HCT116 (cell line): Measurements from ENCODE around the gene EMSY. TPM values are rescaled to one million over a fixed set of nuclear protein-coding genes. Genes with fewer than 3 reads are reported as not detected.

Experiments
- ATAC-seq: fragments of 200-7000 bp; cut with Tn5 transposase; 2 replicates; pipeline ENCODE4 v1.9.1; 2020; ENCODE audit warnings: mild to moderate bottlenecking, moderate library complexity
- BruUV-seq: library from RNA; stranded (reverse); fragments of 400-500 nt; replicated peaks from 2 replicates; lab custom pipeline; 2021; lab: Mats Ljungman, UMichigan
- CTCF ChIA-PET: fragments of 300-600 bp; sonication (Branson Sonifier 250); formaldehyde crosslinking; loops from one replicate; lab custom pipeline; 2021; ENCODE audit warnings: antibody characterized with exemption; lab: Charles Lee
- POLR2A ChIA-PET: fragments of 300-600, 350-600 bp; sonication (Branson Sonifier 250); formaldehyde crosslinking; loops from one replicate; lab custom pipeline; 2021; ENCODE audit warnings: antibody characterized with exemption; lab: Charles Lee
- RAD21 ChIA-PET, 2 experiments: fragments of 300-600 bp; sonication (Branson Sonifier 250); formaldehyde crosslinking; loops; one replicate each; lab custom pipeline; 2023; ENCODE audit warnings: low total read pairs in 2 of 2; ENCODE audit not compliant: uncharacterized antibody in 2 of 2, unreplicated experiment in 2 of 2, low non-redundant PET in 1 of 2; lab: Charles Lee
- DNase-seq: peaks from one replicate; pipeline ENCODE4 v3.0.0-alpha.2; 2010; ENCODE audit warnings: low read depth, low spot score
- H2AFZ ChIP-seq: fragments of 200-600 bp; shearing (Covaris generic), sonication (generic); 2 replicates; pipeline ENCODE4 v1.6.1; 2017; ENCODE audit warnings: low read depth, mixed run types, mixed read lengths, antibody characterized with exemption, low read length; ENCODE audit not compliant: poor library complexity, severe bottlenecking
- H3K27ac ChIP-seq: 2 replicates; pipeline ENCODE4 v1.5.1; 2012; ENCODE audit warnings: low read depth, low read length
- H3K27me3 ChIP-seq: fragments of 200-600 bp; sonication (generic); 2 replicates; pipeline ENCODE4 v1.6.1; 2016; ENCODE audit warnings: mixed run types, low read length, mixed read lengths; ENCODE audit not compliant: insufficient read depth
- H3K36me3 ChIP-seq, 2 experiments: fragments of 200-500 bp in 1 of 2; fragments of 200-600 bp in 1 of 2; sonication (Bioruptor generic) in 1 of 2; sonication (generic) in 1 of 2; 2 replicates each; pipeline versions ENCODE4 v1.5.1 to v1.6.1; 2014 to 2016; ENCODE audit warnings: low read length in 2 of 2, inconsistent platforms in 1 of 2, mixed read lengths in 1 of 2, mixed run types in 1 of 2; ENCODE audit not compliant: insufficient read depth in 2 of 2, control insufficient read depth in 1 of 2
- H3K4me1 ChIP-seq, 2 experiments: fragments of 200-600 bp in 1 of 2; sonication (generic) in 1 of 2; 2 replicates each; pipeline versions ENCODE4 v1.5.1 to v1.6.1; 2012 to 2017; ENCODE audit warnings: low read length in 2 of 2, inconsistent platforms in 1 of 2, mild to moderate bottlenecking in 1 of 2, mixed read lengths in 1 of 2, mixed run types in 1 of 2, moderate library complexity in 1 of 2; ENCODE audit not compliant: insufficient read depth in 2 of 2, control insufficient read depth in 1 of 2
- H3K4me2 ChIP-seq: fragments of 200-600 bp; sonication (generic); 2 replicates; pipeline ENCODE4 v1.6.1; 2017; ENCODE audit warnings: mixed run types, low read length, mixed read lengths
- H3K4me3 ChIP-seq, 2 experiments: fragments of 200-600 bp in 1 of 2; sonication (generic) in 1 of 2; replicated peaks in 1 of 2; 2 replicates each; pipeline ENCODE4 v1.5.1; 2011 to 2016; ENCODE audit warnings: low read length in 2 of 2, control low read depth in 1 of 2, low read depth in 1 of 2, mild to moderate bottlenecking in 1 of 2, mixed read lengths in 1 of 2, mixed run types in 1 of 2
- H3K79me2 ChIP-seq: fragments of 200-600 bp; sonication (generic); 2 replicates; pipeline ENCODE4 v1.6.1; 2017; ENCODE audit warnings: mild to moderate bottlenecking, mixed run types, low read length, moderate library complexity, mixed read lengths; ENCODE audit not compliant: insufficient read depth
- H3K9ac ChIP-seq: fragments of 200-600 bp; sonication (generic); 2 replicates; pipeline ENCODE4 v1.6.1; 2016; ENCODE audit warnings: low read length, mixed read lengths
- H3K9me2 ChIP-seq: fragments of 200-600 bp; sonication (generic), shearing (Covaris generic); 2 replicates; pipeline ENCODE4 v1.6.1; 2017; ENCODE audit warnings: mixed run types, mild to moderate bottlenecking, moderate library complexity; ENCODE audit not compliant: insufficient read depth
- H3K9me3 ChIP-seq, 2 experiments: fragments of 200-500 bp in 1 of 2; fragments of 200-600 bp in 1 of 2; sonication (Bioruptor generic) in 1 of 2; sonication (generic) in 1 of 2; 2 replicates each; pipeline ENCODE4 v1.6.1; 2014 to 2017; ENCODE audit warnings: low read length in 2 of 2, mixed read lengths in 2 of 2, inconsistent platforms in 1 of 2, low read depth in 1 of 2, mild to moderate bottlenecking in 1 of 2, mixed run types in 1 of 2, moderate library complexity in 1 of 2; ENCODE audit not compliant: control insufficient read depth in 1 of 2, insufficient read depth in 1 of 2
- H4K20me1 ChIP-seq: fragments of 200-600 bp; sonication (generic), shearing (Covaris generic); 2 replicates; pipeline ENCODE4 v1.6.1; 2017; ENCODE audit warnings: mixed run types, mild to moderate bottlenecking, moderate library complexity; ENCODE audit not compliant: insufficient read depth
- ATF3 ChIP-seq: IDR thresholded peaks from 2 replicates; pipeline ENCODE4 v1.6.1; 2012
- CBX3 ChIP-seq: IDR thresholded peaks from 2 replicates; pipeline ENCODE4 v1.6.1; 2012; ENCODE audit warnings: low read depth
- CTCF ChIP-seq, 3 experiments: fragments of 200-600 bp in 1 of 3; sonication (generic) in 1 of 3; IDR thresholded peaks in 2 of 3; conservative IDR thresholded peaks in 1 of 3; 2 replicates each; pipeline ENCODE4 v1.5.1; 2012 to 2017; ENCODE audit warnings: low read depth in 2 of 3, low read length in 2 of 3, antibody characterized with exemption in 1 of 3, borderline replicate concordance in 1 of 3, control low read depth in 1 of 3, mild to moderate bottlenecking in 1 of 3, mixed read lengths in 1 of 3, mixed run types in 1 of 3, moderate library complexity in 1 of 3; ENCODE audit not compliant: insufficient read depth in 1 of 3
- ELF1 ChIP-seq: IDR thresholded peaks from 2 replicates; pipeline ENCODE4 v1.6.1; 2012; ENCODE audit warnings: low read depth, borderline replicate concordance
- EZH2 ChIP-seq: fragments of 200-600 bp; sonication (generic); IDR thresholded peaks from 2 replicates; pipeline ENCODE4 v1.6.1; 2017; ENCODE audit warnings: antibody characterized with exemption, mixed run types
- EZH2phosphoT487 ChIP-seq: fragments of 200-600 bp; IDR thresholded peaks from 2 replicates; pipeline ENCODE4 v1.6.1; 2018; ENCODE audit warnings: antibody characterized with exemption, borderline replicate concordance
- FOSL1 ChIP-seq: IDR thresholded peaks from 2 replicates; pipeline ENCODE4 v1.6.1; 2012; ENCODE audit warnings: low read depth
- JUND ChIP-seq: IDR thresholded peaks from 2 replicates; pipeline ENCODE4 v1.6.1; 2012
- MAX ChIP-seq: IDR thresholded peaks from 2 replicates; pipeline ENCODE4 v1.6.1; 2012
- POLR2A ChIP-seq: IDR thresholded peaks from 2 replicates; pipeline ENCODE4 v1.7.0; 2011; ENCODE audit warnings: borderline replicate concordance; ENCODE audit not compliant: insufficient read depth, insufficient read length; ENCODE audit errors: extremely low read depth
- RAD21 ChIP-seq: IDR thresholded peaks from 2 replicates; pipeline ENCODE4 v1.6.1; 2012; ENCODE audit warnings: low read depth, mild to moderate bottlenecking
- SIN3A ChIP-seq: IDR thresholded peaks from 2 replicates; pipeline ENCODE4 v1.6.1; 2012; ENCODE audit warnings: low read depth
- SP1 ChIP-seq: IDR thresholded peaks from 2 replicates; pipeline ENCODE4 v1.6.1; 2012; ENCODE audit warnings: low read depth
- SRF ChIP-seq: IDR thresholded peaks from 2 replicates; pipeline ENCODE4 v1.6.1; 2012; ENCODE audit warnings: low read depth
- TCF7L2 ChIP-seq: IDR thresholded peaks from 2 replicates; pipeline ENCODE4 v1.7.0; 2011; ENCODE audit warnings: borderline replicate concordance, inconsistent platforms; ENCODE audit not compliant: insufficient read depth, insufficient read length; ENCODE audit errors: extremely low read depth
- ZFX ChIP-seq: fragments of 450-650 bp; IDR thresholded peaks from 2 replicates; pipeline ENCODE4 v1.6.1; 2017
- ZNF274 ChIP-seq: fragments of 200-500 bp; sonication (Bioruptor generic); IDR thresholded peaks from 2 replicates; pipeline ENCODE4 v1.6.1; 2014; ENCODE audit warnings: mild to moderate bottlenecking, low read depth, low read length, inconsistent platforms
- intact Hi-C: fragments of 100-400 bp; cut with micrococcal nuclease; formaldehyde crosslinking; loops from 2 replicates; pipeline ENCODE4 v1.10.0; 2022
- total RNA-seq: library from RNA; stranded (reverse); gene quantifications from one replicate; pipeline ENCODE4 v1.2.1, GENCODE V29; 2021; ENCODE audit not compliant: unreplicated experiment

Gene EMSY
- total RNA-seq, 1 experiment from 2014 or later: 22.7 TPM

GRCh38 chr11:76588455-76589325 is 143.9 kb downstream of the EMSY start:
- Histone ChIP-seq H3K27me3 (no peaks in the 10 kb centered on the region), H3K4me2 (no peak overlapping the region), H3K27ac (no peak overlapping the region), H3K79me2 (no peaks in the 10 kb centered on the region), H3K36me3 (no peaks in the 10 kb centered on the region), H3K9ac (no peak overlapping the region), H2AFZ (no peak overlapping the region), H3K9me3 (no peaks in the 10 kb centered on the region), H3K4me1 (peaks cover 0 to 7% of the 10 kb centered on the region in 2 experiments; a peak in 2 of 4 replicates), H4K20me1 (no peaks in the 10 kb centered on the region), H3K4me3 (no peak overlapping the region), H3K9me2 (no peaks in the 10 kb centered on the region)
- no peak for DNase-seq
- TF ChIP-seq TCF7L2 (no peak), POLR2A (no peak), CBX3 (no peak), EZH2 (no peak), ELF1 (no peak)
- POLR2A ChIA-PET: no interaction called here
- no peak for ATAC-seq
- no TSS peak for BruUV-seq
- CTCF ChIA-PET: no interaction called here
- RAD21 ChIA-PET: no interaction called here
- intact Hi-C loops: no loop called here

- CTCF ChIA-PET: no interaction called here
- TF ChIP-seq ATF3: no peak
- no peak for TF ChIP-seq RAD21
- TF ChIP-seq TCF7L2: no peak
- no peak for TF ChIP-seq SRF
- no peak for TF ChIP-seq MAX
- TF ChIP-seq POLR2A: no peak
- no peak for TF ChIP-seq ELF1
- no peak for TF ChIP-seq SP1
- TF ChIP-seq EZH2phosphoT487: no peak
- no peak for TF ChIP-seq ZFX
- TF ChIP-seq ZNF274: no peak
- no peak for TF ChIP-seq CTCF (IDR thresholded peaks at IDR 0.05 in 2 of 3, conservative IDR thresholded peaks at IDR 0.05 in 1 of 3; ENCODE audit: borderline replicate concordance in 1 of 3, insufficient read depth in 1 of 3, low read depth in 2 of 3, low read length in 2 of 3)
- TF ChIP-seq SIN3A: no peak
- no peak for TF ChIP-seq FOSL1
- no peak for TF ChIP-seq CBX3
- no peak for TF ChIP-seq JUND
- no peak for TF ChIP-seq EZH2
- peaks cover 0 to 7% of the 10 kb centered on the region in 2 experiments; a peak in 2 of 4 replicates for H3K4me1 ChIP-seq
- H3K9me3 ChIP-seq: no peaks in the 10 kb centered on the region
- DNase-seq (no peak), ATAC-seq (no peak)
- no peaks in the 10 kb centered on the region for H3K36me3 ChIP-seq
- POLR2A ChIA-PET: no interaction called here
- H3K4me3 ChIP-seq: no peak overlapping the region
- H3K27ac ChIP-seq: no peak overlapping the region
- H3K9me2 ChIP-seq: no peaks in the 10 kb centered on the region
- intact Hi-C loops: no loop called here
- H2AFZ ChIP-seq: no peak overlapping the region
- H4K20me1 ChIP-seq: no peaks in the 10 kb centered on the region
- H3K27me3 ChIP-seq: no peaks in the 10 kb centered on the region
- H3K9ac ChIP-seq: no peak overlapping the region
- H3K4me2 ChIP-seq: no peak overlapping the region
- no peaks in the 10 kb centered on the region for H3K79me2 ChIP-seq
- no TSS peak for BruUV-seq
- RAD21 ChIA-PET: no interaction called here
Observed at GRCh38 chr11:76589477-76589876, 144.7 kb downstream of the EMSY start.
